ENCODE results near the gene ST8SIA2. TPM values are rescaled to one million over a fixed set of nuclear protein-coding genes. Genes with fewer than 3 reads are reported as not detected.
A peak's percentile ranks its signal among the peaks of the same experiment; 100 is the strongest.

Gene ST8SIA2
- polyA plus RNA-seq, 3 donors, result not detected

GRCh38 chr15:92415639-92416297, 22.1 kb downstream of the ST8SIA2 start:
- no peak overlapping the region for H3K4me2 ChIP-seq (replicated peaks; ENCODE audit: extremely low read depth, low read length, poor library complexity, severe bottlenecking)
- H3K36me3 Mint-ChIP-seq, result no peaks in the 10 kb centered on the region
- no peak overlapping the region for H3K4me3 Mint-ChIP-seq
- WGBS (ENCODE audit: insufficient coverage), result 89% methylated on average over 9 of the region's 9 CpGs
- no peak overlapping the region for H2AFZ ChIP-seq (ENCODE audit: insufficient read depth, low read depth, low read length, poor library complexity, severe bottlenecking)
- no peak overlapping the region for H3K27ac ChIP-seq (ENCODE audit: low read depth in 1 of 2, low read length in 2 of 2)
- H4K20me1 ChIP-seq (ENCODE audit: insufficient read depth, low read length), result no peaks in the 10 kb centered on the region
- no peaks in the 10 kb centered on the region for H3K36me3 ChIP-seq (replicated peaks in 1 of 2; ENCODE audit: control insufficient read depth in 1 of 2, insufficient read depth in 2 of 2, low read length in 2 of 2)
- no peak overlapping the region for H3K27ac Mint-ChIP-seq
- no peaks in the 10 kb centered on the region for H3K9me3 ChIP-seq (replicated peaks in 1 of 2; ENCODE audit: control insufficient read depth in 1 of 2, insufficient read depth in 1 of 2, low read length in 2 of 2)
- H3K4me3 ChIP-seq (replicated peaks in 1 of 3; ENCODE audit: low read depth in 2 of 3, low read length in 3 of 3), result no peak overlapping the region
- peaks cover 0 to 2% (median 0%) of the 10 kb centered on the region in 7 donors for H3K9me3 Mint-ChIP-seq
- TF ChIP-seq, protein P1, sequence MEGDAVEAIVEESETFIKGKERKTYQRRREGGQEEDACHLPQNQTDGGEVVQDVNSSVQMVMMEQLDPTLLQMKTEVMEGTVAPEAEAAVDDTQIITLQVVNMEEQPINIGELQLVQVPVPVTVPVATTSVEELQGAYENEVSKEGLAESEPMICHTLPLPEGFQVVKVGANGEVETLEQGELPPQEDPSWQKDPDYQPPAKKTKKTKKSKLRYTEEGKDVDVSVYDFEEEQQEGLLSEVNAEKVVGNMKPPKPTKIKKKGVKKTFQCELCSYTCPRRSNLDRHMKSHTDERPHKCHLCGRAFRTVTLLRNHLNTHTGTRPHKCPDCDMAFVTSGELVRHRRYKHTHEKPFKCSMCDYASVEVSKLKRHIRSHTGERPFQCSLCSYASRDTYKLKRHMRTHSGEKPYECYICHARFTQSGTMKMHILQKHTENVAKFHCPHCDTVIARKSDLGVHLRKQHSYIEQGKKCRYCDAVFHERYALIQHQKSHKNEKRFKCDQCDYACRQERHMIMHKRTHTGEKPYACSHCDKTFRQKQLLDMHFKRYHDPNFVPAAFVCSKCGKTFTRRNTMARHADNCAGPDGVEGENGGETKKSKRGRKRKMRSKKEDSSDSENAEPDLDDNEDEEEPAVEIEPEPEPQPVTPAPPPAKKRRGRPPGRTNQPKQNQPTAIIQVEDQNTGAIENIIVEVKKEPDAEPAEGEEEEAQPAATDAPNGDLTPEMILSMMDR (IDR thresholded peaks at IDR 0.05), result no peak
- H3K79me2 ChIP-seq (ENCODE audit: insufficient read depth, low read length), result no peaks in the 10 kb centered on the region
- H3K27me3 Mint-ChIP-seq (ENCODE audit: low read depth in 3 of 3), result peaks cover 6 to 15% (median 14%) of the 10 kb centered on the region in 3 donors
- H3K9ac ChIP-seq (ENCODE audit: insufficient read depth, low read length, poor library complexity, severe bottlenecking), result no peak overlapping the region
- H3K4me1 Mint-ChIP-seq, result no peaks in the 10 kb centered on the region
- no peaks in the 10 kb centered on the region for H3K27me3 ChIP-seq (ENCODE audit: control insufficient read depth in 2 of 2, insufficient read depth in 2 of 2, low read length in 2 of 2)
- no peaks in the 10 kb centered on the region for H3K4me1 ChIP-seq (ENCODE audit: control insufficient read depth in 1 of 2, insufficient read depth in 2 of 2, low read length in 2 of 2)
- no peak for DNase-seq
- intact Hi-C loops (cut with micrococcal nuclease), result no loop called here

- H3K4me3 Mint-ChIP-seq, result no peak overlapping the region
- WGBS (ENCODE audit: insufficient coverage), result 91% methylated on average over 11 of the region's 12 CpGs
- no peaks in the 10 kb centered on the region for H3K79me2 ChIP-seq (ENCODE audit: insufficient read depth, low read length)
- H3K4me2 ChIP-seq (replicated peaks; ENCODE audit: extremely low read depth, low read length, poor library complexity, severe bottlenecking), result no peak overlapping the region
- no peaks in the 10 kb centered on the region for H3K4me1 Mint-ChIP-seq
- H3K4me3 ChIP-seq (replicated peaks in 1 of 3; ENCODE audit: low read depth in 2 of 3, low read length in 3 of 3), result no peak overlapping the region
- intact Hi-C loops (cut with micrococcal nuclease), result no loop called here
- H3K27me3 ChIP-seq (ENCODE audit: control insufficient read depth in 2 of 2, insufficient read depth in 2 of 2, low read length in 2 of 2), result no peaks in the 10 kb centered on the region
- H3K36me3 ChIP-seq (replicated peaks in 1 of 2; ENCODE audit: control insufficient read depth in 1 of 2, insufficient read depth in 2 of 2, low read length in 2 of 2), result no peaks in the 10 kb centered on the region
- no peak for DNase-seq
- peak overlapping the region in 1 of 7 donors; percentile 9 for H3K27ac Mint-ChIP-seq
- peaks cover 6 to 15% (median 10%) of the 10 kb centered on the region in 3 donors for H3K27me3 Mint-ChIP-seq (ENCODE audit: low read depth in 3 of 3)
- H3K36me3 Mint-ChIP-seq, result no peaks in the 10 kb centered on the region
- H4K20me1 ChIP-seq (ENCODE audit: insufficient read depth, low read length), result no peaks in the 10 kb centered on the region
- no peak overlapping the region for H2AFZ ChIP-seq (ENCODE audit: insufficient read depth, low read depth, low read length, poor library complexity, severe bottlenecking)
- no peak overlapping the region for H3K9ac ChIP-seq (ENCODE audit: insufficient read depth, low read length, poor library complexity, severe bottlenecking)
- peaks cover 0 to 2% (median 0%) of the 10 kb centered on the region in 7 donors for H3K9me3 Mint-ChIP-seq
- no peaks in the 10 kb centered on the region for H3K4me1 ChIP-seq (ENCODE audit: control insufficient read depth in 1 of 2, insufficient read depth in 2 of 2, low read length in 2 of 2)
- no peak overlapping the region for H3K27ac ChIP-seq (ENCODE audit: low read depth in 1 of 2, low read length in 2 of 2)
- no peaks in the 10 kb centered on the region for H3K9me3 ChIP-seq (replicated peaks in 1 of 2; ENCODE audit: control insufficient read depth in 1 of 2, insufficient read depth in 1 of 2, low read length in 2 of 2)
- TF ChIP-seq, protein P1 (IDR thresholded peaks at IDR 0.05), result no peak
These were observed 22.9 kb downstream of the ST8SIA2 start for GRCh38 chr15:92416557-92416956.

Data from CD14-positive monocyte (primary cell).